H1 (cell line): ENCODE measurements around the gene PLCB1. TPM values are rescaled to one million over a fixed set of nuclear protein-coding genes. Genes with fewer than 3 reads are reported as not detected.

ENCODE experiments used
- ATF2 ChIP-seq: IDR thresholded peaks from 2 replicates; pipeline ENCODE4 v1.6.1; 2012; ENCODE audit warnings: low read length, inconsistent platforms
- polyA plus RNA-seq, 7 experiments: library from polyadenylated mRNA; depleted of rRNA in 3 of 7; stranded (reverse) in 5 of 7; unstranded in 2 of 7; fragments of >200 nt in 5 of 7; fragments of 200-250 nt in 2 of 7; gene quantifications; 1 replicate in 5 of 7; 2 replicates in 1 of 7; 4 replicates in 1 of 7; pipeline versions ENCODE4 v1.2.1 to v1.2.3, GENCODE V29; 2011 to 2013; ENCODE audit warnings: missing spikeins in 2 of 7, mixed read lengths in 2 of 7
- total RNA-seq: library from RNA; stranded (reverse); fragmentation: NEBNext Ultra II Directional; extraction: Animal tissue kit (Norgen Biotek cat#: 25700); gene quantifications from 2 replicates; pipeline ENCODE4 v1.2.1, GENCODE V29; 2021

PLCB1 gene
- total and polyA plus RNA-seq, 2 of the 8 experiments (the other 6 are each of a cell fraction or from before 2014, with no cell fraction given): 2.6 to 9.1 TPM

- no peak for TF ChIP-seq ATF2
These were observed 229.1 kb downstream of the PLCB1 start (continued) for GRCh38 chr20:8361006-8361652.
